Middle frontal gyrus (tissue), 1 donor: Measurements from ENCODE around the gene APAF1.

Source experiments
- DNase-seq: peaks from one replicate; pipeline ENCODE4 v3.0.0-alpha.2; 2015; ENCODE audit warnings: low spot score; ENCODE audit errors: extremely low spot score

The APAF1 gene

GRCh38 chr12:98656289-98657101 lies 11.4 kb downstream of the APAF1 start:
- DNase-seq = no peak

- no peak for DNase-seq
Observed at GRCh38 chr12:98660521-98660920, 15.4 kb downstream of the APAF1 start.

DNA sequence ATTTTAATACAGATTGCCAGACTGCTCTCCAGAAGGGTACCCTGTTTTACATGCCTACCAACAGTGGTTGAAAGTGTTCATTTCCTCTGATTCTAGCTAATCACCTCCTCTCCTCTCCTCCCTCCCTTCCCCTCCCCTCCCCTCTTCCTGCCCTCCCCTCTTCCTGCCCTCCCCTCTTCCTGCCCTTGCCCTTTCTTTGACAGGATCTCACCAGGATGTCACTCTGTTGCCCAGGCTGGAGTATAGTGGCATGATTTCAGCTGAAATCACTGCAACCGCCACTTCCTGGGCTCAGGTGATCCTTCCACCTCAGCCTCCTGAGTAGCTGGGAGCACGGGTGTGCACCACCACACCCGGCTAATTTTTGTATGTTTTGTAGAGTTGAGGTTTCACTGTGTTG lies 24.7 kb downstream of the APAF1 start:
- DNase-seq = no peak

DNA sequence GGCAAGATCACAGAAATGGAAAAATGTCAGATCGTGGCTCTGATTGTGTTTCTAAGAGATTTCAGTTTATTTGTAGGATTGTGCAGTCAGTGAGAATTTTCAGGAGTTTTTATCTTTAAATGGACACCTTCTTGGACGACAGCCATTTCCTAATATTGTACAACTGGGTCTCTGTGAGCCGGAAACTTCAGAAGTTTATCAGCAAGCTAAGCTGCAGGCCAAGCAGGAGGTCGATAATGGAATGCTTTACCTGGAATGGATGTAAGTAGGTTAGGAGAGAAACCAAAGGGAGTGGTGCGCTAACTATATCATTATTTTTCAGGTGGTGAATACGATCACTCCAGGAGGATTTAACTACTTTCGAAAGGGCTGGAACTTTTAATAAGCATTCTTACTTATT lies 26.4 kb downstream of the APAF1 start:
- DNase-seq = no peak

DNA sequence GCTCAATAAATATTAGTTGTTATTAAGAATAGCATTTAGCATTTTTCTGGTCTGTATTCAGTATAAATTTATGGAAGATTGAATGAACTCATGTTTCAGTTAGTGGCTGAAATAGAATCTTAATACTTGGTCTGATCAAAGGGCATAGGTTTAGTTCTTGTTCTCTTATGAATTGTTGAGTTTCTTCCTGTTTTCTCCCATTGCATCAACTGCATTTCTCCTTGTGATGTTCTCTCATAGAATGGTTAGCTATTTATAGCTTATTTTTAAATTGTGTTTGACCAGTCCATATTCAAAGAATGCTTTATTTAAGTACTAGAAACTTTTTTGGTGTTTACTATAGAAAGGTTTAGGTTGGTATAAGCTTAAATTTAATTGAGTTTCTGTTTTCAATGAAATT lies 29.8 kb downstream of the APAF1 start:
- no peak for DNase-seq

GRCh38 chr12:98678236-98678945 lies 33.3 kb downstream of the APAF1 start:
- no peak for DNase-seq

DNA sequence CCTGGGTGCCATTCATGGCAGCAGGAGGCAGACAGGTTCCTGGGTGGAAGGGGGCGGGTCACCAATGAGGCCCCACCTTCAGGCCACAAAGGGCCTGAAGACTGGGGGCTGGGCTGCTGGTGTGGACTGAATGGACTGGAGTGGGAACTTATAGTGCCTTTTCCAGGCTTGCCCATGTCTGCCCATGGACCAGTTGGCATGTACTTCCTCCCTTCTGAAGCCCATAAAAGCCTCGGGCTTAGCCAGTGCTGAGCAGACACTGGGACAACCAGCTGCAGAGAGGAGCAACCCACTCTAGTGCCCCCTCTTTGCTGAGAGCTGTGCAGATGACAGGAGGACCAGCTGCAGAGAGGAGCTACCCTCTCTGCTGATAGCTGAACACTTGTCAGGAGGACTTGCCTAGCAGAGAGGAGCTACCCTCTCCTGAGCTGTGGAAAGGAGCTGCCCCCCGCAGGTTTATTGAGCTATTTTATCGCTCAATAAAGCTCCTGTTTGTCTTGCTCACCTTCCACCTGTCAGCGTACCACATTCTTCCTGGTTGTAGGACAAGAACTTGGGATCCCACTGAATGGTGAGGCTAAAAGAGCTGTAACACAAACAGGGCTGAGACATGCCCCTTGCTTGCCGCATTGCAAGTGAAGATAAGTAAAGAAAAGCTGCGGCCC lies 34.0 kb downstream of the APAF1 start:
- no peak for DNase-seq

- DNase-seq = no peak
Observed at GRCh38 chr12:98679611-98680005, 34.5 kb downstream of the APAF1 start.

DNA sequence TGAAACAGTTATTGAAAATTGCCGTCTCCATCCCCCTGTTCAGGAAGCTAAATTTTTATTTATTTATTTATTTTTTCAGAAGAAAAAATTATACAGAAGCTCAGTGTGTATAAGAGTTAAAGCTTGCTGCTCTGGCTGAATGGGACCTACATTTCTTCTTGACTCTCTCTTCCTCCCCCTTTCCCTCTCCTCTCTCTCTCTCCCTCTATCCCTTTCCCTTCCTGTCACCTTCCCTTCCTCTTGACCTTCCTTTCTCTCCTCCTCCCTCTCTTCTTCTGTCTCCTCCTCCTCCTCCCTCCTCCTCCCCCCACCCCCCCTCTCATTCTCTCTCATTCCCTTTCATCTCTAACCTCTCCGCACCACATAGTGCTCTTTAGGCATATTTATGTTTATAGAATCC lies 39.1 kb downstream of the APAF1 start:
- no peak for DNase-seq

DNA sequence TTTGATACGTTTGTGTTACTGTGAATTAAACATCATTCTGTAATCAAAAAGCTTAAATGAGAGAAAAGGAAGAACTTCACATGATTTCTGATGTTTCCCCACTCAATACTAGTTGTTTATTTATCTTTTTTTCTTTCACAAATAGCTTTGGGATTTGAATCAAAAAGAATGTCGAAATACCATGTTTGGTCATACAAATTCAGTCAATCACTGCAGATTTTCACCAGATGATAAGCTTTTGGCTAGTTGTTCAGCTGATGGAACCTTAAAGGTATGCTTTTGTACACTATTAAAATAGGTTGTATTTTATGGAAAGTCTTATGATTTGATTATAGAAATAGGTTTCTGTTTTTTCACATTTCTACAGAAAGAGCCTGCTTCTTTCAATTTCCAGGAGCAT lies 41.5 kb downstream of the APAF1 start:
- no peak for DNase-seq

GRCh38 chr12:98691351-98691750 lies 46.3 kb downstream of the APAF1 start:
- DNase-seq = no peak

DNA sequence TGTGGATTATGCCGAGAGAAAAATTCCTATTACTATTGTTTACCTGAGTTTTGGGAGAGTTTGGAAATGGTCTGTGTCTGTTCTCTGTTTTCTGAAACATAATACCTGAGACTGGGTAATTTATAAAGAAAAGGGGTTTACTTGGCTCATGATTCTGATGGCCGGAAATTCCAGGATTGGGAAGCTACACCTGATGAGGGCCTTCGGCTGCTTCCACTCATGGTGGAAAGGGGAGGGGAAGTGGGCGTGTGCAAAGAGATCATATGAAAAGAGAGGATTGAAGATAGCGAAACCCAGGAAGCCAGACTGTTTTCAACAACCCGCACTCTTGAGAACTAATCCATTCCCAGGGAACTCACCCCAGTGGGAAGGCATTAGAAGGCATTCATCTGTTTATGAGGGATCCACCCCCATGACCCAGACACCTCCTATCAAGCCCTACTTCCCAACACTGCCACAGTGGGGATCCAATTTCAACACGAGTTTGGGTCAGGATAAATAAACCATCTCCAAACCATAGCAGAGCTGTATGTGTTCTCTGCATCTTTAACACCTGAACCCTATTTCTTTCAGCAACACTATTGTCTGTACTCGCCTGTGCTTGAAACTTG lies 51.1 kb downstream of the APAF1 start:
- no peak for DNase-seq

- DNase-seq = no peak
Observed at GRCh38 chr12:98697209-98697608, 52.1 kb downstream of the APAF1 start.

DNA sequence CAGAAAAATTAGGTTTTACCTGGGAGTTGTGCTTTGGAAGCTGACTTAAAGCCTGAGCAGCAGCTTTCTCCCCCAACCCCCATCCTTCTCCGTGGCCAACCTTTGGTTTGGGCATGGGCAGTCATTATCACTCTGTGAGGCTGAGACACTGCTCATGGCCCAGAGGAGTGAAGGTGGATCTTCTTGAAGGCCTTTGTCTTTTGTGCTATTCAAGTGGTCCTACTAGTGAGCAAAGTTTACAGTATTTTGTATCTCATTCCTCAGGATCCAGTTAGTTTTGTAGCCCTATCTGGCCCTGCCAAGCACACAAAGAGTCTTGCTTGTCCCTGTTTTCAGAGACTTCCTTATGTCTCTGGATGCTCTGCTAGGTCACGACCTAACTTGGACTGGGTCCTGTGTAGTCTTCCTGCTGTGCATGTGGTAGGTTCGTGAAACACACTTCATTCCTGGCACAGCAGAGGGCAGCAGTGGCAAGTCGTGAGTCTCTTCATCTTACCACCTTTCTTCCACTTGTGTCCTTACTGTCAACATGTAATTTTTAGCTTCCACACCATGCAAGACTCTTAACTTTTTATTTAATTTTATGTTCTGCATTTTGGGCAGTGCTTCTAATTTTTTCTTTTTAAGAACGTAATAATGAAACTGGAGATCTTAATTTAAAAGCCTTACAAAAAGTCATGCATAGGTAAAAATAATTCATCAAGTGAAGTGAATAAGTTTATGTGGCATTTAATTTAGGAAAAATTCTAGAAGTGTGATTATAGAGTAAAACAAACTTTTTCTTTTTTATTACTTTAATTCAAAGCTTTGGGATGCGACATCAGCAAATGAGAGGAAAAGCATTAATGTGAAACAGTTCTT lies 53.7 kb downstream of the APAF1 start:
- peak; percentile 67 for DNase-seq

- no peak for DNase-seq
Observed at GRCh38 chr12:98699586-98699985, 54.5 kb downstream of the APAF1 start.

DNA sequence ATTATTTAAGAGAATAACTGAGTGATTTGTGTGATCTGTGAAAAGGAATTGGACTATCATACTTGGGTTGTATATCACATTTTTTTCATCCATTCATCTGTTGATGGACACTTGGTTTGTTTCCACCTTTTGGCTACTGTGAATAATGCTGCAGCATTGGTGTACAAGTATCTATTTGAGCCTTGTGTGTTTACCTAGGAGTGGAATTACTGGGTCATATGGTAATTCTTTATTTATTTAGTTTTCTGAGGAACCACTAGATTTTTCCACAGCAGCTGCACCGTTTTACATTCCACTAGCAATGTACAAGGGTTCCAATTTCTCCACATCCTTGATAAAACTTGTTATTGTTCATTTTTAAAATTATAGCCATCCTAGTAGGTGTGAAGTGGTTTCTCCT lies 56.1 kb downstream of the APAF1 start:
- no peak for DNase-seq

- no peak for DNase-seq
Observed at GRCh38 chr12:98709022-98709421, 63.9 kb downstream of the APAF1 start.

DNA sequence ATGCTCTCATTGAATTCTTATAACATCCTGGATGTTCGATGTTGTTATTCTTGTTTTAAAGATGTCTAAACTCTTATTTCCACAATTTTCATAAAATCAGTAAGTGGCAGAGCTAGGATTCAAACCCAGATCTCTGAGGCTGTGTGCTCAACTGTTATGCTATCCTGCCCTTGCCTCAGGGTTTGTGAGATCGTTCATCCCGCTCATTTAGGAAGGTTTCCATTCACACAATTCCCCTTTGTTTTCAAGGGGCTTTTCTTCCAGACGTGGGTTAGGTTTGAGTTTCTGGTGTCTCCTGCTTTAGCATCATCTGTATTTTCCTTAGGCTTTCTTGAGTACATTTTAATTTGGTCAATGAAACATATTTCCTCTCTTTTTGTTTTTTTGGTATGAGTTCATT lies 69.3 kb downstream of the APAF1 start:
- DNase-seq = no peak

DNA sequence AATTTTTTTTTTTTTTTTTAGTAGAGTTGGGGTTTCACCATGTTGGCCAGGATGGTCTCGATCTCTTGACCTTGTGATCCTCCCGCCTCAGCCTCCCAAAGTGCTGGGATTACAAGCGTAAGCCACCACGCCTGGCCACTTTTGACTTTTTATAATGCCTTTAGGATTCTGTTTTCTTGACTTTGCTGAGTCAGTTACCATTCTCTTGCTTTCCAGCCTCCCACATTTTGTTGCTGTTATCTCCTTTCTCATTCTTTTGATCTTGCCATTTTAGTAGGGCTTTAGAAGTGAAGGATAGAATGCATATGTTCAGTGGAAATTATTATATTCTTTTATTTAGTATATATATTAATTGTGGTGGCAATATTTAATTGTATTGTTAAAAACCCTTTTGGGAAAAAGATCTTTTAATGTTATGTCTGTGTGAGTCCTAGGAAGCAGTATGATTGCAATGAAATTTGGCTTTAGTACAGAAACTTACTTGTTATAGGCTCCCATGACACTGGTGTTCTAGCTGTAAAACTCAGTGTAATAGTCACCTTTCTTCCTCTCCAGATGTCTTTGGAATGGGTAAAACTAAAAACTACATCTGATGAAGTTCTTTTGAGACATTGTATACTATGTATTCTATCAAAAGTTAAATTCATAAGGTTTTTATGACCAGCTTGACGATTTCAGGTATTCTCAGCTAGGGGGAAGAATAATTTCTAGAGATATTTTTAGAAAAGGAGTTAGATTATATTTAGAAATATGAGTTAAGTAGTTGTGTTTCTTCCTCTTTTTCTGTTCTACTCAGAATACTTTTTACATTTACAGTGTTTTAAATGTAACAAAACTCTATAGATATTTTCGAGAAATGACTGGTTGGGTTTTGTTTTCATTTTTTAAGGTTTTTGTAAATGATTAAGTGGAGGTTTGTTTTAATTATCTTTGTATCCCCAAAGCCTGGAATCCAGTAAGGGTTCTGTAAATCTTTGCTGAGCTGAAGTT lies 74.7 kb downstream of the APAF1 start:
- DNase-seq = no peak

DNA sequence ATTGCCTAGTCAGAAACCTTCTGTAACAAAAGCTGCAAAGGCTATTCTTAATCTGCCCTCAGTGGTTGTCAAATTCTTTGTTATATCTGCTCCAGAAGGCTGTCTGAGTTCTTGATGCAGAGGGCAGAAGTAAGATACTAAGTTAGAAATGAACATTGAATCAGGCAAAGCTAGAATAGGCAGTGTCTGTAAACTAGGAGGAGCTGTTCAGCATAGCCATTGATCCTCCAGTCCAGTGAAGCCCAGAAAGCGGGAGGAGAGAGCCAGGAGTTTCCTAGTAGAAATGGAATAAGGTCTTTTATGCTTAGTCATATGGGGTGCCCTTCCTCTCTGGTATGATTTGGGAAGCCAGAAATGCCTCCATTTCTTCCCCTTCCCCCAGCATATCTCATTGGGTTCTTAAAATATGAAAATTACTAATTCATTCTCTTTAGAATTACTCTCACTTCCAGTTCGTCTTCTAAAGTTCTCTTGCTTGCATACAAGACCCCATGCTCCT lies 76.2 kb downstream of the APAF1 start:
- no peak for DNase-seq
